K562 (cell line): ENCODE measurements around the gene TRIM13. TPM values are rescaled to one million over a fixed set of nuclear protein-coding genes. Genes with fewer than 3 reads are reported as not detected.

Source experiments
- MXI1 ChIP-seq: IDR thresholded peaks from 2 replicates; pipeline ENCODE4 v1.6.1; 2011; ENCODE audit warnings: low read depth, mild to moderate bottlenecking, improper control_type of control experiment, low read length
- ZNF197 ChIP-seq: fragments of 200-800 bp; sonication (Bioruptor generic); IDR thresholded peaks from 2 replicates; pipeline ENCODE4 v1.6.1; 2016; ENCODE audit warnings: low read depth, missing genetic modification characterization, missing compliant biosample characterization
- ZNF324 ChIP-seq: fragments of 250-450 bp; sonication (Bioruptor Pico); IDR thresholded peaks from 2 replicates; pipeline ENCODE4 v1.4.0; 2020; ENCODE audit warnings: mild to moderate bottlenecking
- ZNF449 ChIP-seq: fragments of 250-450 bp; sonication (Bioruptor Pico); IDR thresholded peaks from 2 replicates; pipeline ENCODE4 v1.8.0; 2022; ENCODE audit warnings: moderate library complexity, mild to moderate bottlenecking, inconsistent platforms
- polyA plus RNA-seq, 8 experiments: library from polyadenylated mRNA; depleted of rRNA in 4 of 8; stranded (reverse) in 5 of 8; unstranded in 3 of 8; fragments of >200 nt; fragmentation: Nextera tagmentation in 2 of 8; fragmentation: Illumina TruSeq in 1 of 8; extraction: Ambion mirVana in 2 of 8; extraction: Trizol in 1 of 8; gene quantifications; 2 replicates each; pipeline versions ENCODE4 v1.2.1 to v1.2.3, GENCODE V29; 2011 to 2014; ENCODE audit warnings: inconsistent platforms in 1 of 8, missing spikeins in 1 of 8
- total RNA-seq, 7 experiments: library from RNA; depleted of rRNA in 6 of 7; stranded (reverse); fragments of >200 nt in 6 of 7; fragmentation: Illumina TruSeq in 2 of 7; extraction: Trizol in 2 of 7; gene quantifications; 2 replicates each; pipeline versions ENCODE4 v1.2.1 to v1.2.3, GENCODE V29; 2011 to 2021; ENCODE audit warnings: low replicate concordance in 1 of 7
- TF ChIP-seq, protein P1 (sequence below), 2 experiments: fragments of 450-650 bp; formaldehyde crosslinking in 1 of 2; IDR thresholded peaks; 2 replicates each; pipeline versions ENCODE4 v1.4.0 to v1.6.1; 2014 to 2020; ENCODE audit warnings: mild to moderate bottlenecking in 2 of 2, borderline replicate concordance in 1 of 2, low read depth in 1 of 2

TRIM13 gene
- total and polyA plus RNA-seq, 9 of the 15 experiments (the other 6 are each of a cell fraction or from before 2014, with no cell fraction given), result 12.1 to 30.6 (median 17.8) TPM

- TF ChIP-seq ZNF449 (CRISPR knock-in tag) (no peak), ZNF324 (CRISPR knock-in tag) (no peak), ZNF197 (CRISPR knock-in tag) (no peak), MXI1 (no peak)
- TF ChIP-seq, protein P1, sequence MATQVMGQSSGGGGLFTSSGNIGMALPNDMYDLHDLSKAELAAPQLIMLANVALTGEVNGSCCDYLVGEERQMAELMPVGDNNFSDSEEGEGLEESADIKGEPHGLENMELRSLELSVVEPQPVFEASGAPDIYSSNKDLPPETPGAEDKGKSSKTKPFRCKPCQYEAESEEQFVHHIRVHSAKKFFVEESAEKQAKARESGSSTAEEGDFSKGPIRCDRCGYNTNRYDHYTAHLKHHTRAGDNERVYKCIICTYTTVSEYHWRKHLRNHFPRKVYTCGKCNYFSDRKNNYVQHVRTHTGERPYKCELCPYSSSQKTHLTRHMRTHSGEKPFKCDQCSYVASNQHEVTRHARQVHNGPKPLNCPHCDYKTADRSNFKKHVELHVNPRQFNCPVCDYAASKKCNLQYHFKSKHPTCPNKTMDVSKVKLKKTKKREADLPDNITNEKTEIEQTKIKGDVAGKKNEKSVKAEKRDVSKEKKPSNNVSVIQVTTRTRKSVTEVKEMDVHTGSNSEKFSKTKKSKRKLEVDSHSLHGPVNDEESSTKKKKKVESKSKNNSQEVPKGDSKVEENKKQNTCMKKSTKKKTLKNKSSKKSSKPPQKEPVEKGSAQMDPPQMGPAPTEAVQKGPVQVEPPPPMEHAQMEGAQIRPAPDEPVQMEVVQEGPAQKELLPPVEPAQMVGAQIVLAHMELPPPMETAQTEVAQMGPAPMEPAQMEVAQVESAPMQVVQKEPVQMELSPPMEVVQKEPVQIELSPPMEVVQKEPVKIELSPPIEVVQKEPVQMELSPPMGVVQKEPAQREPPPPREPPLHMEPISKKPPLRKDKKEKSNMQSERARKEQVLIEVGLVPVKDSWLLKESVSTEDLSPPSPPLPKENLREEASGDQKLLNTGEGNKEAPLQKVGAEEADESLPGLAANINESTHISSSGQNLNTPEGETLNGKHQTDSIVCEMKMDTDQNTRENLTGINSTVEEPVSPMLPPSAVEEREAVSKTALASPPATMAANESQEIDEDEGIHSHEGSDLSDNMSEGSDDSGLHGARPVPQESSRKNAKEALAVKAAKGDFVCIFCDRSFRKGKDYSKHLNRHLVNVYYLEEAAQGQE (IDR thresholded peaks at IDR 0.05; ENCODE audit: borderline replicate concordance), result no peak
- TF ChIP-seq, protein P1 (CRISPR knock-in tag; IDR thresholded peaks at IDR 0.05; ENCODE audit: low read depth), result no peak
These were observed 16.6 kb upstream of the TRIM13 start (continued) for GRCh38 chr13:49980266-49980665.
